HG03460 (cell line): ENCODE measurements around the gene CBFB.

Experiments used
- ATAC-seq: cut with Tn5 transposase; IDR thresholded peaks from one replicate; pipeline ENCODE4 v1.9.1; 2021; ENCODE audit not compliant: unreplicated experiment

The CBFB gene

DNA sequence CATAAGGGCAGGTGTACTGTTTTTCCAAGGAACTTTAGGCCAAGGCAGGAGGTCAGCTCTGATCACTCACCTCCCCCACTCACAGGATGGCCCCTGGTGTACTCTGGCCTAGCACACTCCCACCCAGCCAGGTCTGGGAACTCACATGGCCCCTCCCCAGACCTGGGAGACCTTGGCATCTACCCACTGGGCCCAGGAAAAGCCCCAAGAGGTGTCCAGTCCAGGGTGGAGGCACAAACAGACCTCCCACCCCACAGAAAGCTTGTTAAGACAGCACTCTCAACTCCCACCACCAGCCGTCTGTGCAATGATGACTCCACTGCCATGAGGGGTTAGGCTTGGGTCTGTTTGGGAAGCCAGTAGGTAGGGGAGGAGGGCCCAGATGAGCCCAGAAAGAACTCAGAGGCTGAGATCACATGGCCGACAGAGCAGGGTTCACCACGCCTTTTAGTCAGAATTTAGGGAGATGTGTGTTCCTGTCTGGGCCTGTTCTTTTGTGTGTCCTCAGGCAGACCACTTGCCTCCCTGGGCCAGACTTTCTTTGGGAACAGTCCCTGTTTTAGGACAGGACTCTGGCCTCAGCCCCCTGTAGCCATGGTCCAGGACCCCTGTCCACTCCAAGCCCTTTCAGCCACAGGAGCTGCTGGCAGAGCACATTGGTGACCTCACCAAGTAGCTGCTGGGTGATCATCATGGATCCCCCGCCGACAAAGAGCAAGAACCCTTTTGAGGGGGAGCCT is 12.1 kb upstream of the CBFB start:
- ATAC-seq, result no peak

DNA sequence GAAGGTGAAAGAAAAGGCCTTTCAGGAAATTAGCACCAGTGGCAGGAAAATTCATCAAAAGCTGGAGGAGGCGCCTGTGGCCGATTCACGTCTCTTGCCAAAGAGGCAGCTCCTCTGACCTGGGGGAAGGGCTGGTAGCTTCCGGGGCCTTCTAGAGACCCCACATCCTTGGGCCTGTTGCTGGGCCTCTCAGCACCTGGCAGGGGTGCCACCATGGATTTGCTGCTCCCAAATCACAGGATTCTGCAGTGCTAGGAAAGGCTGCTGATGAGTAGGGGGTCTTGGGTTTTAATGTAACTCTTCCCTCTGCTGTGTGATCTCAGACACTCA is 11.6 kb upstream of the CBFB start:
- ATAC-seq, result no peak

GRCh38 chr16:67017810-67018488 is 11.0 kb upstream of the CBFB start:
- peak; percentile 79 for ATAC-seq

- no peak for ATAC-seq
Measured at GRCh38 chr16:67019171-67019570, 9.8 kb upstream of the CBFB start.

DNA sequence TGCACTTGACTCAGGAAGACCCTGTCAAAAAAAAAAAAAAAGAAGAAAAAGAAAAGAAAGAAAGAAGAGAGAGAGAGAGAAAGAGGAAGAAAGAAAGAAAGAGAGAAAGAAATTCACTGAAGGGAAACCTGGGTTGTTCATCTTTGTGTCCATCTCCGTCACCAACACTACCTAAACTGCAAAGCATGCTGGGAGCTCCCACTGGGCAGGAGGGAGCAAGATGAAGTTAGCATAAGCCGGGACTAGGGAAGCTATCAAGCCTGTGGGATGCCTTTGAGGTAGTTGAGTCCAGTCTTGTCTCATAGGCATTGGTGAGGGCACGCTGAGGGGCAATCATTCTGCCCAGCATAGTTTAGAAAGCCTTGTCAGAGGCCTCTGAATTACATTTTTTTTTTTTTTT is 7.6 kb upstream of the CBFB start:
- no peak for ATAC-seq

DNA sequence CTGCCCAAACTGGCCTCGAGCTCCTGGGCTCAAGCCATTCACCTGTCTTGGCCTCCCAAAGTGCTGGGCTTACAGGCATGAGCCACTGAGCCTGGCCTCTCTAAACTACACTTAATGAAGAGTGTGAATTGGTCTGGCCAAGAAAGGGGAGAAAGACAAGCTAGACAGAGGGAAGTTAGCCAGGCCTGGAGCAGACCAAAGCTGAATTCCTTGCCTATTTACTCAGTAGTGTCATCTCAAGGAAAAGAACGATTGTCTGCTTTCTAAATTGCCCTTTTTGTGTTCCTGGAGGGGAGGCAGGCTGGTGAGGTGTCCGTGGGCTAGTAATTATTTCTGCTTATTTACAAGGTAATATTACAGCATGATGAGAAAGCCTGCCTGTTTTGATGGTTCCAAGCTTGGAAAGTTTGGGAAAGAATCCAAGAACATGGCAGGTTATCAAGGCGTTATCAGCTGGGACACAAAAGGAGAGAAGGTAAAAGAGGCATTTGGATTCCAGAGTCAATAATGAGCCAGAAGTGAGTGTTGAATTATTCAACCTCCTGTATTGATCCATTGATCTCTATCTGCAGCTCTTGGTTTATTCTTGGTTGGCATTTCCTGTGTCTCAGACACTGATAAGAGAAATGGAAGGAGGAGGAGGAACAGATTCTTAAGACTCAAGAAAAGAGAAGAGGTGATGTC is 6.3 kb upstream of the CBFB start:
- ATAC-seq, result no peak

DNA sequence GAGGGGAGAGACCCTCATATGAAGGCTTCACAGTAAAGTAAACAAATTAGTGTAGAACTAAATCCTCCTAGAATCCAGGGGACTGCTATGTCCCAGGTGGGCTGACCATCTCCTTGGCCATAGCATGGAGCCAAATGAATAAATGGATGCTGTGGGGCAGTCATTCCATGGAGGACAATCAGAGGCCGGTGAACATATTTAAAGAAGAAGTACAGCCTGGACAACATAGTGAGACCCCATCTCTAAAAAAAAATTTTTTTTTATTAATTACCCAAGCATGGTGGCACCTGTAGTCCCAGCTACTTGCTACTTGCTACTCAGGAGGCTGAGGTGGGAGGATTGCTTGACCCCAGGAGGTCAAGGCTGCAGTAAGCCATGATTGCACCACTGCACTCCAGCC is 5.3 kb upstream of the CBFB start:
- no peak for ATAC-seq

DNA sequence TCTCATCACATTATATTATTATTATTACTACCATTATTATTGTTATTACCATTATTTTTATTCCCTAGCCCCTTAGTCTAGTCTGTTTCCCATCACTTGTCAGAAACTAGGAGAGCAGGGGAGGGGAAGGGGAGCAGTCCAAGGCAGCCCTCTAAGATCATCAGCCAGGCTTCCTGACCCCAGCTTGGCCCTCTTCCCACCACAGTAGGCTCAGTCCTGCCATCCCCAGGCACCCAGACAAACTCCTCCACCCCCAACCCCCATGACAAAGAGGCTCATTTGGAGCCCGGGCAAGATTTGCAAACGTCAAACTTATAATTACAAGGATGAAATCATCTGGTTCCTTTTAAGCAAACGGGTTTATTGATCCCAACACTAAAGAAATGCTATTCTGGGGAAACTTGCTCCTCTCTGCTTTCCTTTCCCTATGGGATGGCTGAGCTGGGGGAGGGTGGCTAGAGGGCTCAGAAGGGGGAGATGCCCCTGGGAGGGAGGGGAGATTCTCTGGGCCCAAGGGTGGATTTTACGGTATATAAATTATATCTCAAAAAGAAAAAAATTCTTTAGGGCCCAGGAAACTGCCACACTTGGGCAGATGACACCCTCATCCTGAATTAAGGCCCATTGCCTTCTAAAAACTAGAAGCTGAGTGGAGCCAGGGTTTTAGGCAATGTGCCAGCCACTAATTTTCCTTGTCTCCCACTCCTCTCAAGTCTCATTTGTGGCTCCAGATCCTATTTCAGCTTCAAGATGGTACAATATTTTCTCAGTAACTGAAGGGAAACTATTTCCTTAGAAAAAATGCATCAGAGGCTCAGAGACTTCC is 4.4 kb upstream of the CBFB start:
- ATAC-seq, result no peak

GRCh38 chr16:67025210-67025550 is 3.8 kb upstream of the CBFB start:
- ATAC-seq, result no peak

DNA sequence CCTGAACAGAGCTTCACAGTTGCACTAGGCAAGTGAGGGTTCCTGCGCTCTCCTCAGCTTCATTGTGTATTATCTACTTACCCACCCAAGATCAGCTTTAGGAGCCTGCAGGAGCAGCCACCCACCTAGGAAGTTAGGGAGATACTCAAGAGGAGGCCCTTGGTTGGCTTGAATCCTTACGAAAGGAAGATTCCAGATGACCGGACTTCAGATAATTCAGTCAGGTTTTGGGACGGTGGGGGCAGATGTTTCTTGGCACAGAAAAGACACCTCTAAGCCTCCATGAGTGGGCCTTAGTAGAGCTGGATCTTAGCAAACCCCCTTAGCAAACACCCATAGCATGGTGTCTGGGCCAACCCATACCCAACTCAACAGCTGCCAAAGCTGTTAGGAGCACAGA is 2.4 kb upstream of the CBFB start:
- ATAC-seq, result no peak

DNA sequence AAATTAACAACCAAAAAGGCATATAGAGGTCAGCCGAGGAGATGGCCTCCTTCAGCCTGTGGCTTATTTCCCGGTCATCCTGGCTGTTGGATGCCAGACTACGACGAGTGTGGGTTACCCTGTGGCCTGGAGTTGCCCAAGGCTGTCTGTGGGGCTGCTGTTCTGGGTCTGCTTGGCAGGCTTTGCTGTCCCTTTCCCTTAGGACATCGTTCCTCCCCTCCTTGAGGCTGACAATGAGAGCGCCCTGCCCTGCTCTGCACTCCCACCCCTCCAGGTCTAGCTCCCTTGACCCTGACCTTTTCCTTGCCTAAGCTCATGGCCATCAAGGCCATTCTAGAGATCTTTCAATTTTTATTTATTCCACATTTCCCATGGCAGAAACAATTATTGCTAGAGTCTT is 1.9 kb upstream of the CBFB start:
- ATAC-seq, result no peak

DNA sequence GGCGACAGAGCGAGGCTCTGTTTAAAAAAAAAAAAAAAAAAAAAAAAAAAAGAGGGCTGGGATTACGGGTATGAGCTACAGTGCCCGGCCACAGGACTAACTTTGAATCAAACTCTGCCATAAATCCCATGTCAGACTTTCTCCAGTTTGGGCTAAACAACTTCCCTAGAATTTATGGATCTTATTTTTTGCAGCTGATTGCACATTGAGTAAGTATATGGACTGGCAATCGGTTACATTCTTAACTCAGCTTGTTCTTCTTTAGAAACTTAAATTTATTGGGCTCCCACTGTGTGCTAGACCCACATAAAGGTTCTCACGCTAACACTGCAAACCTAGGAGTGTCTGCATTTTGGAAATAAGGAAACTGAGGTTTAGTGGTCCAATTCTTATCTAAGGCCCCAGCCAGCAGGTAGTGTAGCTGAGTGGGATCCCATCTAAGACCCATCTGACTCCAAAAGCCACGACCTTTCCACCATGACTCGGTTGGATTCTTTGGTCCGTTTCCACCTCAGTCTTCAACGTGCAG is 718 bp upstream of the CBFB start:
- no peak for ATAC-seq

DNA sequence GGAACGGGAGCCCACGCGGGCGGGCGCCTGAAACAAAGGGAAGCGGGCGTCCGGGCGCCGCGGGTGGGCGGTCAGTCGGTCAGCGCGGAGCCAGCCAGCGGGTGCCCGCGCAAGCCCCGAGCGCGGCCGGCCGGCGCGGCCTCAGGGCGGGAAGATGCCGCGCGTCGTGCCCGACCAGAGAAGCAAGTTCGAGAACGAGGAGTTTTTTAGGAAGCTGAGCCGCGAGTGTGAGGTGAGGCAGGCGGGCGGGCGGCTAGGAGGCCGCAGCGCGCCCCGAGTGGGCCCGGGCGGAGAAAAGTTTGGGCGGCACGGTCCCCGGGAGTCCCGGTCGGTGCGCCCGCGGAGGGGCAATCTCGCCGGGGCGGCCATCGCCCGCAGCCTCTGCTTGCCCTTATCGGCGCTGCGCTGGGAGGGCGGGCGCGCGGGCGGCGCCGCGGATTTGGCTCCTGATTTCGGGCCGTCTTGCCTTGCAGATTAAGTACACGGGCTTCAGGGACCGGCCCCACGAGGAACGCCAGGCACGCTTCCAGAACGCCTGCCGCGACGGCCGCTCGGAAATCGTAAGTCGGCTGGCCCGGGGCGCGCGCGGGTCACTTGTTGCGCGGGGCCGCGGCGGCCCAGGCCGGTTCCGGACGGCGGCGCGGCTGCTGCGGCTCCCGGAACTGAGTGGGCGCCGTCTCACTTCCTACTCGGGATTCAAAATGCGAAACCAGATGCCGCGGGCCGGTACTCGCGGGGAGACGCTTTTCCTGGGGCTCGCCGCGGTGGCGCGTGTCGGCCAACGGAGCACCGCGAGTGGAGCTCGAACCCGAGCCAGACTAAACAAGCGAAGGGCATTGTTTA is 526 bp downstream of the CBFB start:
- peak; percentile 40 for ATAC-seq

DNA sequence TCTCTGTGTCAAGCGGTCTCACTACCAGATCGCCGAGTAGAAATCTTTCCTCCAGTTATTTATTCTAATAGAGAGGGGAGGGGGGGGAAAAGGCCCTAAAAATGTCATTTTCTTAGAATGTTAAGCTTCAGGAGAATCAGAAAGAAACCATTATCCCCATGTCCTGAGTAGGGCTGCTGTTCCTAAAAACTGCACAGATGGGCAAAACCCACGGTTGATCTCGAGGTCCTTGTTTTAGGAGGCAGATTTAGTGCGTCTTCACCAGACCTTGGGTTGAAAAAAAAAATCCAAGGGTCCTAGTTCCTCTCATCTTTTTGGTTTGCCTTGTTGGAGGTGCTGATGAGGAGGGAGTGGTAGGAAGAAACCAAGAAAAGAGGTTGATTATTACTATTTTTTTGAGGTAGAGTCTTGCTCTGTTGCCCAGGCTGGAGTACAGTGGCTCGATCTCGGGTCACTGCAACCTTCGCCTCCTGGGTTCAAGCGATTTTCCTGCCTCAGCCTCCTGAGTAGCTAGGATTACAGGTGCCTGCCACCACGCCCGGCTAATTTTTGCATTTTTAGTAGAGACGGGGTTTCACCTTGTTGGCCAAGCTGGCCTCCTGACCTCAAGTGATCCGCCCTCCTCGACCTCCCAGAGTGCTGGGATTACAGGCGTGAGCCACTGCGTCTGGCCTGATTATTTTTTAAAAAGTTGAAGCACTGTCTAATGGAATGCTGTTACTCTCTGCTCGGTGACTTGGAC is 1.4 kb downstream of the CBFB start:
- ATAC-seq, result no peak

DNA sequence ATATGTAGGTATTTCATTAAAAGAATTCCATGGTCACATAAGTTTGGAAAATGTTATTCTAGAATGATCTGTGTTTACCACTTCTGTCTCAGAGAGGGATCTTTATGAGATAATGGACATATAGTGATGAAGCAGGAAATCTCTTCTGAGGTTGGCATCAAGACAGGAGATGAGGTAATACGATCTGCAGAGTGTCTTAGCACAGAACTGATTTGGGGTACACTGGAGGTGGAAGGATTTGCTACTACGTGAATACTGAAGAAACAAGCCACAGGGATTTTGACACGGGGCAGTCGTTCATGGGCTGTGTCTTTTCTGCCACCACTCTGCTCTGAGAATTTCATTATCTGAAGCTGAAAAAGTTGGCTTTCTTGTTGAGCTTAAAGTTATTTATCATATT is 5.5 kb downstream of the CBFB start:
- ATAC-seq, result no peak

GRCh38 chr16:67035364-67035763 is 6.4 kb downstream of the CBFB start:
- no peak for ATAC-seq

DNA sequence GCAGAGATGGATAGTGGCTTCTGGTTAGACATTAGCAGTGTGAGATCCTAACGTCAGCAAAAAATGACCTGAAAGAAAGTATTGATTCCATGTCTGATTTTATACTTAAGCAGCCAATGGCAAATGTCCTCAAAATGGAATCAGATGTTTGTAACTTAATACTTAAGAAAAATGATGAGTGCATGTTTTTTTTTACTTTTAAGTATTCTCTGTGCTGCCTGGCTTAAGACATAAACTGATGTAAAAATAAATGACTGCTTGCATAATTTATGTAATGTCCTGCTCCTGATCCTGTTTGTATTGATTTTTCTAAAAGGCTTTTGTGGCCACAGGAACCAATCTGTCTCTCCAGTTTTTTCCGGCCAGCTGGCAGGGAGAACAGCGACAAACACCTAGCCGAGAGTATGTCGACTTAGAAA is 7.4 kb downstream of the CBFB start:
- no peak for ATAC-seq

DNA sequence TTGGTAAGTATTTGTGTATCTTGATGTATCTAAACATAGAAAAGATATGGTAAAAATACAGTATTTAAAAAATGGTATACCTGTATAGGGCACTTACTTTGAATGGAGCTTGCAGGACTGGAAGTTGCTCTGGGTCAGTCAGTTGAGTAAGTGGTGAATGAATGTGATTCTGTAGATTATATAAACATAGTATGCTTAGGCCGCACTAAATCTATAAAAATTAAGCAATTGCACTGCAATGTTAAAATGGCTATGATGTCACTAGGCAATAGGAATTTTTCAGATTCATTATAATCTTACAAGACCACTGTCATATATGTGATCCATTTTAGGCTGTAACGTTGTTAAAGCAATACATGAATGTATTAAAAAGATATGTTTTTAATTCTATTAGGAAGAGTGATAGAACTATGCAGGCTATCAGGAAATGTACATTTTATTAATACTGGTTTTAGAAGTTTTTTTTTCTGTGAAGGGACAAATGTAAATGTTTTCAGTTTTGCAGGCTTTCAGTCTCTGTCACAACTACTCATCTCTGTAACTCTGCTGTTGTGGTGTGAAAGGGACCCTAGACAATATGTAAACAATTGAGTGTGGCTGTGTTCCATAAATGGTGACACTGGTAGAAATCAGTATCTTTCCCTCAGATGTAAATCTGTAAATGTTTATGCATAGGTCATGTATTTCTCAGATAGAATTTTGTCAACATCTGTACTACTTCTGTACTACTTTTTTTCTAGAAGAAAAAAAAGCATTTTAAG is 10.5 kb downstream of the CBFB start:
- no peak for ATAC-seq

- no peak for ATAC-seq
Measured at GRCh38 chr16:67040166-67040565, 11.2 kb downstream of the CBFB start.
